ENCODE results near the gene PRDM4.
"Not testable (repeated sequence)": the region's sequence is repeated elsewhere in the genome, so short reads cannot be mapped to it uniquely, and the experiment has no call there.

PRDM4 gene

DNA sequence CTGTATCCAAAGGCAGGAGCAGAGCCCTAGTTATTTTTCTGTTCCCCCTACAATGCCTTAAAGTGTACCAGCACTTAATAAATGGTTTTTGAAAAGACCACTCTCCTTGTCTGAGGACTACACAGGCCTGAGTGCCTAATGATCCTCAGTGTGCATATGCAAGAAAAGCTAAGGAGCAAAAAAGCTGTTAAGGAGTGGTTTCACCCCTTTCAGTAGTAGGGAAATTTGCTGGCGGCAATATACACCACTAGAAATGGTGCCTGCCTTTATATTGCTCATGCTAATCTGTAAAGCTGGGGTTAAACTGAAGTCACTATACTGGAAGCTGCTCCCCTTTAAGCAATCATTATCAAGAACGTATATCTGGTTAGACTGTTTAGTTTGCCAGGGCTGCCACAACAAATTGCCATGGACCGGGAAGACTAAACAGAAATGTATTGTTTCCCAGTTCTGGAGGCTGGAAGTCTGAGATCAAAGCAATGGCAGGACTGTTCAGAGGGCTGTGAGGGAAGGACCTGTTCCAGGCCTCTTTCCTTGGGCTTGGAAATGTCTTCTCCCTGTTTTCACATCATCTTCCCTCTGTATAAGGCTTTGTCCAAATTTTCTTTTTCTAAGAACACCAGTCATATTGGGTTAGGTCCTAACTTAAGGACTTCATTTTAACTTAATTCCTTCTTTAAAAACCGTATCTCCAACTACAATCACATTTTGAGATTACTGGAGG is 30.2 kb downstream of the PRDM4 start:
- no peak for TF ChIP-seq ZFX (IDR thresholded peaks at IDR 0.05; ENCODE audit: borderline replicate concordance)
- TF ChIP-seq, protein P1, sequence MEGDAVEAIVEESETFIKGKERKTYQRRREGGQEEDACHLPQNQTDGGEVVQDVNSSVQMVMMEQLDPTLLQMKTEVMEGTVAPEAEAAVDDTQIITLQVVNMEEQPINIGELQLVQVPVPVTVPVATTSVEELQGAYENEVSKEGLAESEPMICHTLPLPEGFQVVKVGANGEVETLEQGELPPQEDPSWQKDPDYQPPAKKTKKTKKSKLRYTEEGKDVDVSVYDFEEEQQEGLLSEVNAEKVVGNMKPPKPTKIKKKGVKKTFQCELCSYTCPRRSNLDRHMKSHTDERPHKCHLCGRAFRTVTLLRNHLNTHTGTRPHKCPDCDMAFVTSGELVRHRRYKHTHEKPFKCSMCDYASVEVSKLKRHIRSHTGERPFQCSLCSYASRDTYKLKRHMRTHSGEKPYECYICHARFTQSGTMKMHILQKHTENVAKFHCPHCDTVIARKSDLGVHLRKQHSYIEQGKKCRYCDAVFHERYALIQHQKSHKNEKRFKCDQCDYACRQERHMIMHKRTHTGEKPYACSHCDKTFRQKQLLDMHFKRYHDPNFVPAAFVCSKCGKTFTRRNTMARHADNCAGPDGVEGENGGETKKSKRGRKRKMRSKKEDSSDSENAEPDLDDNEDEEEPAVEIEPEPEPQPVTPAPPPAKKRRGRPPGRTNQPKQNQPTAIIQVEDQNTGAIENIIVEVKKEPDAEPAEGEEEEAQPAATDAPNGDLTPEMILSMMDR (IDR thresholded peaks at IDR 0.05): no peak
- H3K27ac ChIP-seq: no peak overlapping the region

DNA sequence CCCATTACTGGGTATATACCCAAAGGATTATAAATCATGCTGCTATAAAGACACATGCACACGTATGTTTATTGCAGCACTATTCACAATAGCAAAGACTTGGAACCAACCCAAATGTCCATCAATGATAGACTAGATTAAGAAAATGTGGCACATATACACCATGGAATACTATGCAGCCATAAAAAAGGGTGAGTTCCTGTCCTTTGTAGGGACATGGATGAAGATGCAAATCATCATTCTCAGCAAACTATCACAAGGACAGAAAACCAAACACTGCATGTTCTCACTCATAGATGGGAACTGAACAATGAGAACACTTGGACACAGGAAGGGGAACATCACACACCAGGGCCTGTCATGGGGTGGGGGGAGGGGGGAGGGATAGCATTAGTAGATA is 33.2 kb downstream of the PRDM4 start:
- not testable (repeated sequence) for H3K27ac ChIP-seq

DNA sequence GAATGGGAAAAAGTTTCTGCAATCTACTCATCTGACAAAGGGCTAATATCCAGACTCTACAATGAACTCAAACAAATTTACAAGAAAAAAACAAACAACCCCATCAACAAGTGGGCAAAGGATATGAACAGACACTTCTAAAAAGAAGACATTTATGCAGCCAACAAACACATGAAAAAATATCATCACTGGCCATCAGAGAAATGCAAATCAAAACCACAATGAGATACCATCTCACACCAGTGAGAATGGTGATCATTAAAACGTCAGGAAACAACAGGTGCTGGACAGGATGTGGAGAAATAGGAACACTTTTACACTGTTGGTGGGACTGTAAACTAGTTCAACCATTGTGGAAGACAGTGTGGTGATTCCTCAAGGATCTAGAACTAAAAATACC is 33.6 kb downstream of the PRDM4 start:
- not testable (repeated sequence) for H3K27ac ChIP-seq

DNA sequence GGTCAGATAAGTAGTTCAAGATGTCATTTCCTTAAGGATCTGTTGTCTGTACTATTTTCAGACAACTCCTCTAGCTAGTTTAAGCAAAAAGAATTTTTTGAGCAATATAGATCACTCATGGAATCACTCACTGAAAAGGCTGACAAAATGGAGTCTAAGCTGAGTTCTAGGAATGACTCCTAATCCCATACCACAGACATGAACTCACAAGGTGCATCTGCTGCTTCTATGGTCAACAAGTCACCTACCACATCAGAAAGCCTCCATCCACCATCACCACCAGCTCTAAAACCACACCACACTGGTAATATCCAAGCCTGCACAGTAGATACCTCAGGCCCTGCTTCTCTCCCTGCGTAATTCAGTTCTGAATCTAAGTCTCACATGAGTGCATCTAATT is 42.3 kb downstream of the PRDM4 start:
- no peak overlapping the region for H3K27ac ChIP-seq
- no peak for TF ChIP-seq ZFX (IDR thresholded peaks at IDR 0.05; ENCODE audit: borderline replicate concordance)
- TF ChIP-seq, protein P1 (IDR thresholded peaks at IDR 0.05): no peak

DNA sequence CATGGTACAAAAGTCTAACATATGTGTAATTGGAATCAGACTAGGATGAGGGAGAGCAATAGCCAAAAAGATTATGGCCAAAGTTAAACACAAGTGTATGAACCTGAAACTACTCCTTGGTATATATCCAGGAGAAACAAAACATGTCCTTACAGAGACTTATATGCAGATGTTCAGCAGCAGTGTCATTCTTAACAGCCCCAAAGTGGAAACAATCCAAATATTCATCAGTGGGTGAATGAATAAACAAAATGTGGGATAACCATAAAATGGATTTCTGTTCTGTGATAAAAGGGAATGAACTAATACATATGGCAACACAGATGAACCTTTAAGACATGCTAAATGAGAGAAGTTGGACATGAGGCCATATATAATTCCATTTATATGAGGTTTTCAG is 45.2 kb downstream of the PRDM4 start:
- H3K27ac ChIP-seq: no peak overlapping the region
- no peak for TF ChIP-seq ZFX (IDR thresholded peaks at IDR 0.05; ENCODE audit: borderline replicate concordance)
- TF ChIP-seq, protein P1 (IDR thresholded peaks at IDR 0.05): no peak

DNA sequence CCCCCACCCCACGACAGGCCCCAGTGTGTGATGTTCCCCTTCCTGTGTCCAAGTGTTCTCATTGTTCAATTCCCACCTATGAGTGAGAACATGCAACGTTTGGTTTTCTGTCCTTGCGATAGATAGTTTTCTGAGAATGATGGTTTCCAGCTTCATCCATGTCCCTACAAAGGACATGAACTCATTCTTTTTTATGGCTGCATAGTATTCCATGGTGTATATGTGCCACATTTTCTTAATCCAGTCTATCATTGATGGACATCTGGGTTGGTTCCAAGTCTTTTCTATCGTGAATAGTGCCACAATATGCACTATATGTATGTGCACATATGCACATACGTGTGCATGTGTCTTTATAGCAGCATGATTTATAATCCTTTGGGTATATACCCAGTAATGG is 55.4 kb downstream of the PRDM4 start:
- H3K27ac ChIP-seq: not testable (repeated sequence)

DNA sequence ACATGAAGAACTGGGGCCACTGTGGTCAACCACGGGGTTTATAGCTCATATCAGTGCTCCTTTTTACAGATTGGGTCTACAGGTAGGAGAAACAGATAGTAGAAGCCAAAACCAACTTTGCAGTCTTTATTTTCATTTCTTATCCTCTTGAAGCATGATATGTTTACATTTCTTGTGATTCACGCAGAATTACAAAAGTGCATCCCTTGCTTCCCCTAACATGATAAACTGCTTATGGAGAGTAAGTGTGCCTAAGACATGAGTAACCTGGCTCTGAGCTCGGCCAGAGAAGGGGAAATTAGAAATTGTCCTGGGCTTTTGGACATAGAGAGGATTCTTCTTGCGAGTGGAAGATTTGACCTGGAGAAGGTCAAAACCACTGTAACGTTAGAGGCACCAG is 56.9 kb downstream of the PRDM4 start:
- H3K27ac ChIP-seq: no peak overlapping the region
- TF ChIP-seq ZFX (IDR thresholded peaks at IDR 0.05; ENCODE audit: borderline replicate concordance): no peak
- TF ChIP-seq, protein P1 (IDR thresholded peaks at IDR 0.05): no peak

DNA sequence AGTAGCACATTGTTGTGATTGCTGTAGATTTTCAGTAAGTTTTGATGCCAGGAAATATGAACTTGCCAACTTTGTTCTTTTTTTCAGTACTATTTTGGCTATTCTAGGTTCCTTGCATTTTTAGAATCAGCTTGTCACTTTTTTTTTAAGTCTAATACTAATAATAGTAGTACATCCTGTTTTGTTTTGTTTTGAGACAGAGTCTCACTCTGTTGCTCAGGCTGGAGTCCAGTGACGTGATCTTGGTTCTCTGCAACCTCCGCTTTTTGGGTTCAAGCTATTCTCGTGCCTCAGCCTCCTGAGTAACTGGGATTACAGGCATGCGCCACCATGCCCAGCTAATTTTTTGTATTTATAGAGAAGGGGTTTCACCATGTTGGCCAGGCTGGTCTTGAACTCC is 58.8 kb downstream of the PRDM4 start:
- TF ChIP-seq ZFX (IDR thresholded peaks at IDR 0.05; ENCODE audit: borderline replicate concordance): no peak
- TF ChIP-seq, protein P1 (IDR thresholded peaks at IDR 0.05): no peak
- no peak overlapping the region for H3K27ac ChIP-seq

DNA sequence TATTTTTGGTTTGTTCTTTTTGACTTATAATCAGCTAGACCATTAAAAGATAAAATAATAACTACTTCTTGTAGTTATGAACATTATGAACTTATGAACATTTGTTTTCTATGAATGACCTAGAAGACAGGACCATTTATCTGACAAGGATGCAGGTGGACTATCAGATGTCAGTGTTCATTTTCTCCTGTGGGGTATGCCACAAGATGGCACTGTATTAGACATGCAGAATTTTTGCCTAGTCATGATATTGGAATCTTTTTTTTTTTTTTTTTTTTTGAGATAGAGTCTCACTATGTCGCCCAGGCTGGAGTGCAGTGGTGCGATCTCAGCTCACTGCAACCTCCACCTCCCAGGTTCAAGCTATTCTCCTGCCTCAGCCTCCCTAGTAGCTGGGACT is 65.2 kb downstream of the PRDM4 start:
- H3K27ac ChIP-seq: peak overlapping the region; percentile 12; the same call in 1 of the 2 replicates
- TF ChIP-seq, protein P1 (IDR thresholded peaks at IDR 0.05): peak; percentile 60

Data from 22Rv1 (cell line).